GM19239 (cell line): ENCODE data around the gene DNMBP.
"Not testable (repeated sequence)": the region's sequence is repeated elsewhere in the genome, so short reads cannot be mapped to it uniquely, and the experiment has no call there.

ENCODE experiments used
- DNase-seq: peaks from one replicate; pipeline ENCODE4 v3.0.0; 2011; ENCODE audit warnings: low spot score; ENCODE audit not compliant: insufficient read length
- FAIRE-seq: peaks from 2 replicates; lab custom pipeline; 2011; peaks lifted over from hg19 to GRCh38; lab: Jason Lieb, UNC

Gene DNMBP

GRCh38 chr10:99993701-99994689 lies 15.8 kb downstream of the DNMBP start:
- FAIRE-seq, result peak; percentile 94
- DNase-seq, result peak; percentile 50

- FAIRE-seq, result peak; percentile 21
- not testable (repeated sequence) for DNase-seq
Measured at GRCh38 chr10:99985637-99986036, 24.1 kb downstream of the DNMBP start.

GRCh38 chr10:99984211-99985034 lies 25.3 kb downstream of the DNMBP start:
- DNase-seq (no peak), FAIRE-seq (peak; percentile 76)

GRCh38 chr10:99983280-99983988 lies 26.3 kb downstream of the DNMBP start:
- FAIRE-seq (peak; percentile 83), DNase-seq (no peak)

DNA sequence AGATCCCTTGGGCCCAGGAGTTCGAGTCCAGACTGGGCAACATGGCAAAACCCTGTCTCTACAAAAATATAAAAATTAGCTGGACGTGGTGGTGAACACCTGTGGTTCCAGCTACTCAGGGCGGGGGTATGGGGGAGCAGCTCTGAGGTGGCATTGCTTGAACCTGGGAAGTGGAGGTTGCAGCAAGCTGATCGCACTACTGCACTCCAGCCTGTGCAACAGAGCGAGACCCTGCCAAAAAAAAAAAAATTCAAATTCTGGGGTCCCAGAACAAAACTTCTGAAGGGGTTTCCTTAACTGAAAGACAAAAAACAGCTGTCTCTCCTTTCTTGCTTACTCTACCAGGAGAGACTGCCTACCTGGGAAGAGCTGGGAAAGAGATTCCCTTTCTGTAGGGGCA lies 27.0 kb downstream of the DNMBP start:
- FAIRE-seq, result no peak
- no peak for DNase-seq

- DNase-seq (no peak), FAIRE-seq (no peak)
Measured at GRCh38 chr10:99981581-99982199, 28.1 kb downstream of the DNMBP start.

DNA sequence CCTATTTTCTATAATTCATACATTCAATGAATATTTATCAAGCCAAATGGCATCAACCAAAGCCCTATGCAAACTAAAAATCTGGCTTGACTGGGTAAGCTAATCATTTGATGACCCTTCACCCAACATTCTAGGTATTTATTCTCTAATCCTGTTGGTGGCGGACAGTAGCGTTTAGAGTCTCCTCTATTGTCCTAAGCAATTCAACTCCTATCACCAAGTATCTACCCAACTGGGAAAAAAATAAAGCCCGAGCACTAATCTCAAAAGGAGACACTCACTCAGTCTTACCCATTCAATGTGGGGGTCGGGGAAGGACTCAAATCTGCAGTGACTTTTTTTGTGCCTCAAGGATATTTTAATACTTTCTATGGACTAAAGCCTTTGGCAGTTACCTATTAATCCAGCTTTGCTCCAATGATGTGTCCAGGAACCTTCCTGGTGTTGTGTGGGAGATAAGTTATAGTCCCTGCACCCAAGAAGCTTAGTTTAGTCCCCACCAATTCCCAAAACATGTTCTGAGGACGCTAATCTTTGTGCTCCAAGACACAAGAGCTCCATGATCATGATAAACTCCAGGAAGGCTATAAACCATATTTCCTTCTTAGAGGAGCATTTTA lies 30.6 kb downstream of the DNMBP start:
- FAIRE-seq (no peak), DNase-seq (no peak)

DNA sequence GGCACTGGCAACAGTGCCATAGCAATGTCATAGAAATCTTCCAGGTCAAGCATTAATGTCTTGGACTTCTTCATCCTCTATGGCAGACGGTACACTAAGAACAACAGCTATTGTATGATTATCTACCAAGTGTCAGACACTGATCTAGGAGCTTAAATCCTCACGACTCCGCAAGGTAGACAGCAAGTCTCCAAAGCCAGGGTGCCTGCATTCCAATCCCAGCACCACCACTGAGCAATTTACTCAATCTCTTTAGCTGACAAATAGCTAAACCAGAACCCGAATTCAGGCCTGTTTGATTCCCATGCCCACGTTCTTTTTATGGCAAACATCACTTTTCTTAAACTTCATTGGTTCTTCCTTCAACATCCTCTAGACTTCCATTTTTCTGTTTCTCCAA lies 31.8 kb downstream of the DNMBP start:
- DNase-seq (no peak), FAIRE-seq (no peak)

- FAIRE-seq (no peak), DNase-seq (no peak)
Measured at GRCh38 chr10:99976886-99977665, 32.7 kb downstream of the DNMBP start.

DNA sequence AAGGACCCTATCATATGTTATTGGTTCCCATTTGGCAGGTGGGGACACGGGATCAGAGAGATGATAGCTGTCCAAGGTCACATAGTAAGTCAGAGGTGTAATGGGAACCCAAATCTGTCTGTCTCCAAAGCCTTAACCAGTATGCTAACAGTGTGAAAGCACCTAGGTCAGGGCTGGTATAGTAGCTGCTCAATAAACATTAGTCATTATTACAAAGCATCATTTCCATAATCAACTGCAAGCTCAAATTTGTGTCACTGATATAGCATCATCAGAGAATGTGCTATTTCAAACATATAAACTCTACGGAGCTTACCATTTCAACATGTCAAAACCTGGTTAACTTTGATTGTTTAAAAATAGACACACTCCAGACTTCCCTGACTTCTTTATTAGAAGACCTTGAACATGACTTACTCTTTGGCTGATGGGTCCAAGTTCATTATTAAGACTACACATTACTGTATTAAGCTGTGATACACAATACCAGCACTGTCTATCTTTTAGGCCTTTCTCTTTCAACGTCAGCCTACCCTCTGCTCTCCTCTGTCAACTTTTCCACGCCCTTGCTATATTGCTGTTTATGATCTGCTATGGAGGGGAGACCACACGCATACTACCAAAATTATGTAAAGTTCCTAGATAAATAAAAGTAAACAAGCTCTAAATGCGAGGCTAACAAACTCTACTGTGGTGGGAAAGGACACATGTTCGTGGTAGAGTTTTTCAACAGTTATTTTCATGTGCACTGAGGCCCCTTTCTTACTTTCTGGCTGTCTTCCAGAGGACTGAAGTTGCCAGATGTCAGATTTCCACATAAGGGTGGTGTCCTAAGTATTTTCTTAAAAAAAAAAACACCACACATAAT lies 33.6 kb downstream of the DNMBP start:
- no peak for FAIRE-seq
- no peak for DNase-seq

GRCh38 chr10:99975106-99975829 lies 34.5 kb downstream of the DNMBP start:
- no peak for FAIRE-seq

GRCh38 chr10:99973190-99973589 lies 36.6 kb downstream of the DNMBP start:
- no peak for DNase-seq
- FAIRE-seq, result no peak

More at GRCh38 chr10:99975106-99975829, 34.5 kb downstream of the DNMBP start:
- DNase-seq, result no peak

DNA sequence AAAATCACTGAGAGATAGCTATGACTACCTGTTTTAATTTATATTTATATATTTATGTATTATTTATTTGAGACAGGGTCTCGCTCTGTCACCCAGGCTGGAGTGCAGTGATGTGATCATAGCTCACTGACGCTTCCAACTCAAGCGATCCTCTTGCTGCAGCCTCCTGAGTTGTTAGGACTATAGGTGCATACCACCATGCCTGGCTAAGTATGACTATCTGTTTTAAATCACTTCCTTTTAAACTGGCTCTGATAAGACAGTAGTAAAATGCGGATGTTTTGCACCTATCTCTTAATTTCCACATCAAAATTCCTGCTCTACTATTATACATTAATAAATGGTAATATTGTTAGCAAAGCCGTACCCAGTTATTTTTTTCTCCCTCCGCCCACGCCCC lies 41.8 kb downstream of the DNMBP start:
- DNase-seq (no peak), FAIRE-seq (no peak)

DNA sequence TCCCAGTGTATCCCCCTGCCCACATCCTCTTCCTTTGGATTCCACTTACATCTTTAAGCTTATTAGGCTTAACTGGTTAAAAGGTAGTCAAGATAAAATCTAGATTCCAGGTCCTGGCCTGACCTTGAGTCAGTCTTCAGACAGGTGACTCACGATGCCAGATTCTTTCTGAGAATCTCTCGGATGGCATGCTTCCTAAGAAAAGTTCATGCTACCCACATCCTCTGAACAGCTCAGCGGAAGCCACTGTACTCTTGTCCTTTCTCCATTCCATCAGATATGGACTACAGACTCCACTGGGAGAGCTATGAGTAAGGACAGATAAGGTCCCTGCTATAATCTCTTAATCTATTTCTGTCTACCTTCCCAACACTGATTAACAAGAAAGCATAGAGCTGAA lies 43.4 kb downstream of the DNMBP start:
- DNase-seq (no peak), FAIRE-seq (no peak)

- DNase-seq (no peak), FAIRE-seq (no peak)
Measured at GRCh38 chr10:99965700-99966099, 44.0 kb downstream of the DNMBP start.

GRCh38 chr10:99964791-99965190 lies 45.0 kb downstream of the DNMBP start:
- FAIRE-seq (no peak), DNase-seq (no peak)

GRCh38 chr10:99963467-99964165 lies 46.1 kb downstream of the DNMBP start:
- not testable (repeated sequence) for DNase-seq, FAIRE-seq
